ENCODE measurements around the gene LOC128125822.

Gene LOC128125822

GRCh38 chr6:63543001-63543400 lies 29.3 kb upstream of the LOC128125822 start:
- H2AFZ ChIP-seq (ENCODE audit: low read depth, low read length): no peak overlapping the region
- DNase-seq: no peak
- no peak overlapping the region for H3K4me3 ChIP-seq (ENCODE audit: low read depth in 1 of 2, low read length in 2 of 2)
- H3K79me2 ChIP-seq (ENCODE audit: insufficient read depth, low read length): no peaks in the 10 kb centered on the region
- H3K4me2 ChIP-seq (ENCODE audit: insufficient read depth, low read length): no peak overlapping the region
- H3K9me3 ChIP-seq (ENCODE audit: insufficient read depth, low read length, severe bottlenecking): no peaks in the 10 kb centered on the region
- H3K27ac ChIP-seq (ENCODE audit: low read length): no peak overlapping the region
- ATAC-seq (ENCODE audit: insufficient read depth, low read depth): no peak
- H3K27me3 ChIP-seq (ENCODE audit: insufficient read depth, low read length, poor library complexity): no peaks in the 10 kb centered on the region
- H3K36me3 ChIP-seq (ENCODE audit: insufficient read depth, low read length): no peaks in the 10 kb centered on the region
- no peak overlapping the region for H3K9ac ChIP-seq (ENCODE audit: low read depth, low read length)
- H4K20me1 ChIP-seq (ENCODE audit: insufficient read depth, low read length): no peaks in the 10 kb centered on the region
- H3K4me1 ChIP-seq (ENCODE audit: insufficient read depth, low read length): no peaks in the 10 kb centered on the region
- TF ChIP-seq CTCF (IDR thresholded peaks at IDR 0.05; ENCODE audit: borderline replicate concordance, extremely low read depth, low read length, poor library complexity, severe bottlenecking): no peak

- no peak overlapping the region for H3K4me2 ChIP-seq (ENCODE audit: insufficient read depth, low read length)
- no peaks in the 10 kb centered on the region for H4K20me1 ChIP-seq (ENCODE audit: insufficient read depth, low read length)
- no peaks in the 10 kb centered on the region for H3K36me3 ChIP-seq (ENCODE audit: insufficient read depth, low read length)
- DNase-seq (no peak), ATAC-seq (ENCODE audit: insufficient read depth, low read depth) (no peak)
- H2AFZ ChIP-seq (ENCODE audit: low read depth, low read length): no peak overlapping the region
- no peak overlapping the region for H3K9ac ChIP-seq (ENCODE audit: low read depth, low read length)
- H3K4me3 ChIP-seq (ENCODE audit: low read depth in 1 of 2, low read length in 2 of 2): no peak overlapping the region
- TF ChIP-seq EZH2 (IDR thresholded peaks at IDR 0.05; ENCODE audit: borderline replicate concordance, low read depth, low read length, severe bottlenecking): no peak
- TF ChIP-seq CTCF (IDR thresholded peaks at IDR 0.05; ENCODE audit: borderline replicate concordance, extremely low read depth, low read length, poor library complexity, severe bottlenecking): no peak
- no peaks in the 10 kb centered on the region for H3K4me1 ChIP-seq (ENCODE audit: insufficient read depth, low read length)
- no peaks in the 10 kb centered on the region for H3K9me3 ChIP-seq (ENCODE audit: insufficient read depth, low read length, severe bottlenecking)
- no peaks in the 10 kb centered on the region for H3K79me2 ChIP-seq (ENCODE audit: insufficient read depth, low read length)
- H3K27ac ChIP-seq (ENCODE audit: low read length): no peak overlapping the region
- H3K27me3 ChIP-seq (ENCODE audit: insufficient read depth, low read length, poor library complexity): no peaks in the 10 kb centered on the region
Observed at GRCh38 chr6:63543982-63544381, 28.3 kb upstream of the LOC128125822 start.

GRCh38 chr6:63546236-63546635 lies 26.0 kb upstream of the LOC128125822 start:
- no peaks in the 10 kb centered on the region for H4K20me1 ChIP-seq (ENCODE audit: insufficient read depth, low read length)
- TF ChIP-seq EZH2 (IDR thresholded peaks at IDR 0.05; ENCODE audit: borderline replicate concordance, low read depth, low read length, severe bottlenecking) (no peak), CTCF (IDR thresholded peaks at IDR 0.05; ENCODE audit: borderline replicate concordance, extremely low read depth, low read length, poor library complexity, severe bottlenecking) (no peak)
- H3K4me1 ChIP-seq (ENCODE audit: insufficient read depth, low read length): no peaks in the 10 kb centered on the region
- H3K79me2 ChIP-seq (ENCODE audit: insufficient read depth, low read length): no peaks in the 10 kb centered on the region
- ATAC-seq (ENCODE audit: insufficient read depth, low read depth): no peak
- H3K9me3 ChIP-seq (ENCODE audit: insufficient read depth, low read length, severe bottlenecking): no peaks in the 10 kb centered on the region
- DNase-seq: no peak
- H3K36me3 ChIP-seq (ENCODE audit: insufficient read depth, low read length): no peaks in the 10 kb centered on the region
- H3K27me3 ChIP-seq (ENCODE audit: insufficient read depth, low read length, poor library complexity): no peaks in the 10 kb centered on the region
- no peak overlapping the region for H3K9ac ChIP-seq (ENCODE audit: low read depth, low read length)
- no peak overlapping the region for H3K4me3 ChIP-seq (ENCODE audit: low read depth in 1 of 2, low read length in 2 of 2)
- no peak overlapping the region for H3K27ac ChIP-seq (ENCODE audit: low read length)
- H3K4me2 ChIP-seq (ENCODE audit: insufficient read depth, low read length): no peak overlapping the region
- no peak overlapping the region for H2AFZ ChIP-seq (ENCODE audit: low read depth, low read length)

- Histone ChIP-seq H3K79me2 (ENCODE audit: insufficient read depth, low read length) (no peaks in the 10 kb centered on the region), H3K27ac (ENCODE audit: low read length) (no peak overlapping the region), H3K9me3 (ENCODE audit: insufficient read depth, low read length, severe bottlenecking) (no peaks in the 10 kb centered on the region), H3K36me3 (ENCODE audit: insufficient read depth, low read length) (no peaks in the 10 kb centered on the region), H3K9ac (ENCODE audit: low read depth, low read length) (no peak overlapping the region), H4K20me1 (ENCODE audit: insufficient read depth, low read length) (no peaks in the 10 kb centered on the region), H2AFZ (ENCODE audit: low read depth, low read length) (no peak overlapping the region), H3K4me1 (ENCODE audit: insufficient read depth, low read length) (no peaks in the 10 kb centered on the region), H3K27me3 (ENCODE audit: insufficient read depth, low read length, poor library complexity) (no peaks in the 10 kb centered on the region), H3K4me2 (ENCODE audit: insufficient read depth, low read length) (no peak overlapping the region), H3K4me3 (ENCODE audit: low read depth in 1 of 2, low read length in 2 of 2) (no peak overlapping the region)
- DNase-seq (no peak), ATAC-seq (ENCODE audit: insufficient read depth, low read depth) (no peak)
- no peak for TF ChIP-seq EZH2 (IDR thresholded peaks at IDR 0.05; ENCODE audit: borderline replicate concordance, low read depth, low read length, severe bottlenecking)
- no peak for TF ChIP-seq CTCF (IDR thresholded peaks at IDR 0.05; ENCODE audit: borderline replicate concordance, extremely low read depth, low read length, poor library complexity, severe bottlenecking)
Observed at GRCh38 chr6:63546697-63547096, 25.6 kb upstream of the LOC128125822 start.

Measured in DND-41 (cell line).